Measurements from ENCODE around the gene CLDN11.

DNA sequence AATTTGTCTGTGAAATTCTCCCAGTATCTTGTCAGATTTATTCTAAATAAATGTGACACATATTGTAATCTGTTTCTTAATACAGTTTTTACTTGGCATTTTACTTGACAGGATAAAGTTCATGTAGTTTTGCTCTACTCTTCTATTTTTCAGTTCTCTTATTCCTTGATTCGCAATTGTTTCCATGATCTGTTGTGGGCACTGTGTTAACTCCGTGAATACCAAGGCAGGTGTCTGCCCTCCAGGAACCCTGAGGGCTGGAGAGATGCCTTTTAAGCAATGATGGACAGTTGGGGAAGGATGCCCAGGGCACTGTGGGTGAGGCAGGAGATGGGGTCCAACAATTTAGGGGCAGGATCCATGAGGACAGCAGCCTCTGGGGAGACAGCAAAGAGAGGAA lies 3.1 kb downstream of the CLDN11 start:
- TF ChIP-seq ZBTB1 (tag by site-specific recombination; IDR thresholded peaks at IDR 0.05) (no peak), GLIS2 (tag by site-specific recombination; IDR thresholded peaks at IDR 0.05) (no peak), ZNF600 (tag by site-specific recombination; IDR thresholded peaks at IDR 0.05) (no peak), ZNF777 (tag by site-specific recombination; IDR thresholded peaks at IDR 0.05; ENCODE audit: borderline replicate concordance) (no peak), PRDM4 (tag by site-specific recombination; IDR thresholded peaks at IDR 0.05) (no peak), ZBTB17 (tag by site-specific recombination; IDR thresholded peaks at IDR 0.05) (no peak), ZBTB44 (tag by site-specific recombination; IDR thresholded peaks at IDR 0.05) (no peak)
- TF ChIP-seq, protein P1, sequence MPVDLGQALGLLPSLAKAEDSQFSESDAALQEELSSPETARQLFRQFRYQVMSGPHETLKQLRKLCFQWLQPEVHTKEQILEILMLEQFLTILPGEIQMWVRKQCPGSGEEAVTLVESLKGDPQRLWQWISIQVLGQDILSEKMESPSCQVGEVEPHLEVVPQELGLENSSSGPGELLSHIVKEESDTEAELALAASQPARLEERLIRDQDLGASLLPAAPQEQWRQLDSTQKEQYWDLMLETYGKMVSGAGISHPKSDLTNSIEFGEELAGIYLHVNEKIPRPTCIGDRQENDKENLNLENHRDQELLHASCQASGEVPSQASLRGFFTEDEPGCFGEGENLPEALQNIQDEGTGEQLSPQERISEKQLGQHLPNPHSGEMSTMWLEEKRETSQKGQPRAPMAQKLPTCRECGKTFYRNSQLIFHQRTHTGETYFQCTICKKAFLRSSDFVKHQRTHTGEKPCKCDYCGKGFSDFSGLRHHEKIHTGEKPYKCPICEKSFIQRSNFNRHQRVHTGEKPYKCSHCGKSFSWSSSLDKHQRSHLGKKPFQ (tag by site-specific recombination; IDR thresholded peaks at IDR 0.05): no peak
- TF ChIP-seq, protein P2, sequence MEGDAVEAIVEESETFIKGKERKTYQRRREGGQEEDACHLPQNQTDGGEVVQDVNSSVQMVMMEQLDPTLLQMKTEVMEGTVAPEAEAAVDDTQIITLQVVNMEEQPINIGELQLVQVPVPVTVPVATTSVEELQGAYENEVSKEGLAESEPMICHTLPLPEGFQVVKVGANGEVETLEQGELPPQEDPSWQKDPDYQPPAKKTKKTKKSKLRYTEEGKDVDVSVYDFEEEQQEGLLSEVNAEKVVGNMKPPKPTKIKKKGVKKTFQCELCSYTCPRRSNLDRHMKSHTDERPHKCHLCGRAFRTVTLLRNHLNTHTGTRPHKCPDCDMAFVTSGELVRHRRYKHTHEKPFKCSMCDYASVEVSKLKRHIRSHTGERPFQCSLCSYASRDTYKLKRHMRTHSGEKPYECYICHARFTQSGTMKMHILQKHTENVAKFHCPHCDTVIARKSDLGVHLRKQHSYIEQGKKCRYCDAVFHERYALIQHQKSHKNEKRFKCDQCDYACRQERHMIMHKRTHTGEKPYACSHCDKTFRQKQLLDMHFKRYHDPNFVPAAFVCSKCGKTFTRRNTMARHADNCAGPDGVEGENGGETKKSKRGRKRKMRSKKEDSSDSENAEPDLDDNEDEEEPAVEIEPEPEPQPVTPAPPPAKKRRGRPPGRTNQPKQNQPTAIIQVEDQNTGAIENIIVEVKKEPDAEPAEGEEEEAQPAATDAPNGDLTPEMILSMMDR (tag by site-specific recombination; IDR thresholded peaks at IDR 0.05): no peak
- TF ChIP-seq, protein P3, sequence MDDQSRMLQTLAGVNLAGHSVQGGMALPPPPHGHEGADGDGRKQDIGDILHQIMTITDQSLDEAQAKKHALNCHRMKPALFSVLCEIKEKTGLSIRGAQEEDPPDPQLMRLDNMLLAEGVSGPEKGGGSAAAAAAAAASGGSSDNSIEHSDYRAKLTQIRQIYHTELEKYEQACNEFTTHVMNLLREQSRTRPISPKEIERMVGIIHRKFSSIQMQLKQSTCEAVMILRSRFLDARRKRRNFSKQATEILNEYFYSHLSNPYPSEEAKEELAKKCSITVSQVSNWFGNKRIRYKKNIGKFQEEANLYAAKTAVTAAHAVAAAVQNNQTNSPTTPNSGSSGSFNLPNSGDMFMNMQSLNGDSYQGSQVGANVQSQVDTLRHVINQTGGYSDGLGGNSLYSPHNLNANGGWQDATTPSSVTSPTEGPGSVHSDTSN (CRISPR knock-in tag; IDR thresholded peaks at IDR 0.05): no peak

Data from HEK293 (cell line).